ENCODE results near the gene KIF12.

GRCh38 chr9:114046237-114046755 lies 52.8 kb downstream of the KIF12 start:
- TF ChIP-seq CTCF (IDR thresholded peaks at IDR 0.05; ENCODE audit: borderline replicate concordance, extremely low read depth, low read length, poor library complexity, severe bottlenecking), result no peak
- no peak for TF ChIP-seq EZH2 (IDR thresholded peaks at IDR 0.05; ENCODE audit: borderline replicate concordance, low read depth, low read length, severe bottlenecking)
